Suprapubic skin (tissue), 4 donors: Measurements from ENCODE around the gene PIGV. TPM values are rescaled to one million over a fixed set of nuclear protein-coding genes. Genes with fewer than 3 reads are reported as not detected.
"Not testable (repeated sequence)": the region's sequence is repeated elsewhere in the genome, so short reads cannot be mapped to it uniquely, and the experiment has no call there.

Experiments
- DNase-seq, 2 donors: peaks; one replicate each; pipeline ENCODE4 v3.0.0-alpha.2; 2019; ENCODE audit warnings: low spot score in 2 of 2
- H3K27ac ChIP-seq: fragments of 200-600 bp; sonication (generic); one replicate; pipeline ENCODE4 v1.5.1; 2019
- H3K27me3 ChIP-seq: fragments of 200-600 bp; sonication (generic); one replicate; pipeline ENCODE4 v1.5.1; 2019
- H3K36me3 ChIP-seq: fragments of 200-600 bp; sonication (generic); one replicate; pipeline ENCODE4 v1.5.1; 2019
- H3K4me1 ChIP-seq: fragments of 200-600 bp; sonication (generic); one replicate; pipeline ENCODE4 v1.5.1; 2019
- H3K4me3 ChIP-seq: fragments of 200-600 bp; sonication (generic); one replicate; pipeline ENCODE4 v1.5.1; 2019; ENCODE audit warnings: mild to moderate bottlenecking
- H3K9me3 ChIP-seq: fragments of 200-600 bp; sonication (generic); one replicate; pipeline ENCODE4 v1.5.1; 2019
- EP300 ChIP-seq: sonication (generic); formaldehyde crosslinking; IDR thresholded peaks from one replicate; pipeline ENCODE4 v1.6.1; 2017; ENCODE audit warnings: antibody characterized with exemption
- POLR2A ChIP-seq, 2 donors: fragments of 450-650 bp; IDR thresholded peaks; one replicate each; pipeline ENCODE4 v1.6.1; 2017; ENCODE audit warnings: antibody characterized with exemption in 2 of 2, mild to moderate bottlenecking in 2 of 2, moderate library complexity in 2 of 2
- POLR2AphosphoS5 ChIP-seq, 3 donors: sonication (generic); formaldehyde crosslinking; IDR thresholded peaks; one replicate each; pipeline ENCODE4 v1.6.1; 2017; ENCODE audit warnings: antibody characterized with exemption in 3 of 3
- WGBS: methylation state at CpG from one replicate; pipeline ENCODE4 v1.1.5; 2018; 5-methylcytosine and 5-hydroxymethylcytosine counted together
- total RNA-seq, 4 donors: library from RNA; depleted of rRNA; stranded (reverse); fragments of >200 nt; gene quantifications; one replicate each; pipeline ENCODE4 v1.1.0, GENCODE V29; 2016
- TF ChIP-seq, protein P1 (sequence below), 2 donors: fragments of 200-600 bp in 1 of 2; fragments of 450-650 bp in 1 of 2; sonication (generic) in 1 of 2; IDR thresholded peaks; one replicate each; pipeline ENCODE4 v1.5.1; 2016 to 2019; ENCODE audit warnings: antibody characterized with exemption in 2 of 2, mild to moderate bottlenecking in 1 of 2, moderate library complexity in 1 of 2

PIGV gene
- total RNA-seq, 4 donors from 2014 or later, result 15.9 to 31.5 (median 25.6) TPM

DNA sequence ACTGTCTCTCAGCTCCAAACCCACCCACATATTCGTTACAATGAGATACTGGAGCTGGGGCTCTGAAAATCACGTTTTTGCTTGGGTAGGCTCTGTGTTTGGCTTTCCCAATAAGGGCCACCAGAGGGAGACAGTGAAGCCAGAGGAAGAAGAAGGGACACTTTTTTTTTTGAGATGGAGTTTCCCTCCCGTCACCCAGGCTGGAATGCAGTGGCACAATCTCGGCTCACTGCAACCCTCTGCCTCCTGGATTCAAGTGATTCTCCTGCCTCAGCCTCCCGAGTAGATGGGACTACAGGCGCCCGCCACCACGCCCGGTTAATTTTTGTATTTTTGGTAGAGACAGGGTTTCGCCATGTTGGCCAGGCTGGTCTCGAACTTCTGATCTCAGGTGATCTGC lies 22.4 kb downstream of the PIGV start:
- H3K27ac ChIP-seq, DNase-seq, H3K9me3 ChIP-seq, H3K4me1 ChIP-seq, H3K4me3 ChIP-seq, H3K36me3 ChIP-seq, H3K27me3 ChIP-seq: not testable (repeated sequence)
- TF ChIP-seq, protein P1, sequence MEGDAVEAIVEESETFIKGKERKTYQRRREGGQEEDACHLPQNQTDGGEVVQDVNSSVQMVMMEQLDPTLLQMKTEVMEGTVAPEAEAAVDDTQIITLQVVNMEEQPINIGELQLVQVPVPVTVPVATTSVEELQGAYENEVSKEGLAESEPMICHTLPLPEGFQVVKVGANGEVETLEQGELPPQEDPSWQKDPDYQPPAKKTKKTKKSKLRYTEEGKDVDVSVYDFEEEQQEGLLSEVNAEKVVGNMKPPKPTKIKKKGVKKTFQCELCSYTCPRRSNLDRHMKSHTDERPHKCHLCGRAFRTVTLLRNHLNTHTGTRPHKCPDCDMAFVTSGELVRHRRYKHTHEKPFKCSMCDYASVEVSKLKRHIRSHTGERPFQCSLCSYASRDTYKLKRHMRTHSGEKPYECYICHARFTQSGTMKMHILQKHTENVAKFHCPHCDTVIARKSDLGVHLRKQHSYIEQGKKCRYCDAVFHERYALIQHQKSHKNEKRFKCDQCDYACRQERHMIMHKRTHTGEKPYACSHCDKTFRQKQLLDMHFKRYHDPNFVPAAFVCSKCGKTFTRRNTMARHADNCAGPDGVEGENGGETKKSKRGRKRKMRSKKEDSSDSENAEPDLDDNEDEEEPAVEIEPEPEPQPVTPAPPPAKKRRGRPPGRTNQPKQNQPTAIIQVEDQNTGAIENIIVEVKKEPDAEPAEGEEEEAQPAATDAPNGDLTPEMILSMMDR (IDR thresholded peaks at IDR 0.05), result peak; percentile 56 to 66
- 54% methylated on average over 11 of the region's 11 CpGs for WGBS

DNA sequence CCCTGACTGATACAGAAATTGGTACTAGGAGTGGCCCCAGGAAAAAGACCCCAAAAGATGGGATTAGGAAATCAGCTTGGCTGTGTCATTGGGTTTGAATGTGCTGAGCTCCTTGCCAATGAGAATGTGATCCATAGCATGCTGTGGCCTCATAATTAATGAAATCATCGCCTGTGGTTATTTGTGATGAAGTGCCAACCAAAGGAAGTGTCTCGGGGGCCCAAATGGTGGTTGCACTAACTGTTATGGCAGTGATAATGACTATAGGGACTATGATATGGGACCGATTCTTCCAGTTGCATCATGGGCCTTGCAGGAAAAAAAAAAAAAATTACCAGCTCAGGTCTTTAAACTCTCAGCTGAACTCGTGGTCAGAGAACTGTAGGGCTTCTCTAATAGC lies 23.3 kb downstream of the PIGV start:
- DNase-seq, result no peak
- H3K36me3 ChIP-seq, result no peaks in the 10 kb centered on the region
- no peak overlapping the region for H3K4me3 ChIP-seq
- no peaks in the 10 kb centered on the region for H3K4me1 ChIP-seq
- H3K9me3 ChIP-seq, result no peaks in the 10 kb centered on the region
- TF ChIP-seq POLR2AphosphoS5 (IDR thresholded peaks at IDR 0.05) (no peak), POLR2A (IDR thresholded peaks at IDR 0.05) (no peak), EP300 (no peak)
- TF ChIP-seq, protein P1 (IDR thresholded peaks at IDR 0.05), result no peak
- no peaks in the 10 kb centered on the region for H3K27me3 ChIP-seq
- 79% methylated on average over 4 of the region's 4 CpGs for WGBS
- no peak overlapping the region for H3K27ac ChIP-seq

DNA sequence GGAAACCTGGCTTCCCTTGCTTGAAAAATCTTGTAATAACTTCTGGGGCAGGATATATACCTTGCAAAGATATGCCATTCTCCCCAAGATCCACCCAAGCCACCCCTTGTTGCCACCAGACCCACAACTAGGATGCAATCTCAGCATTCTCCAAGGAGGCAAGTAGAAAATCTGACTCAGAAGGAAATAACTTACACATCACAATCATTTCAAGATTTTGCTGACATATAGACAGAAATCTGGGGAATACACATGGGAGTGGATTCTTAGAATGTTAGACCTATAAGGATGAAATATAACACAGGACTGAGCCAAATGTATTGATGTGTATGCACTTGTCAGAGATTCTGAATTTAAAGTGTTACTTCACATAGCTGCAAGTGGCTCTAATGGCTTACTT lies 24.0 kb downstream of the PIGV start:
- H3K27ac ChIP-seq, result no peak overlapping the region
- no peak for DNase-seq
- no peaks in the 10 kb centered on the region for H3K27me3 ChIP-seq
- H3K4me1 ChIP-seq, result no peaks in the 10 kb centered on the region
- TF ChIP-seq POLR2A (IDR thresholded peaks at IDR 0.05), result no peak
- no peak for TF ChIP-seq EP300
- TF ChIP-seq, protein P1 (IDR thresholded peaks at IDR 0.05), result no peak
- no peak for TF ChIP-seq POLR2AphosphoS5 (IDR thresholded peaks at IDR 0.05)
- H3K9me3 ChIP-seq, result no peaks in the 10 kb centered on the region
- no peaks in the 10 kb centered on the region for H3K36me3 ChIP-seq
- no peak overlapping the region for H3K4me3 ChIP-seq

DNA sequence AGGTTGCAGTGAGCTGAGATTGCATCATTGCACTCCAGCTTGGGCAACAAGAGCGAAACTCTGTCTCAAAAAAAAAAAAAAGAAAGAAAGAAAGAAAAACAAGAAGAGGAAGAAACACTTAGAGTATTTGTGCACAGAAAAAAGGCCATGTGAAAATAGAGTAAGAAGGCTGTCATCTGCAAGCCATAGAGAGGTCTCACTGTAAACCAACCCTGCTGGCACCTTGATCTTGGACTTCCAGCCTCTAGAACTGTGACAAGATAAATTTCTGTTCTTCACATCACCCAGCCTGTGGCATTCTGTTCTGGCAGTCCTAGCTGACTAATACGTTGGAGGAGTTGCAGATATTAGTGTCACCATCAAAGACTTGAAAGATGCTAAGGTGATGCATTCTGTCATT lies 26.6 kb downstream of the PIGV start:
- no peak for DNase-seq
- no peaks in the 10 kb centered on the region for H3K4me1 ChIP-seq
- TF ChIP-seq POLR2AphosphoS5 (IDR thresholded peaks at IDR 0.05) (no peak), EP300 (no peak), POLR2A (IDR thresholded peaks at IDR 0.05) (no peak)
- TF ChIP-seq, protein P1 (IDR thresholded peaks at IDR 0.05), result no peak
- H3K27me3 ChIP-seq, result no peaks in the 10 kb centered on the region
- WGBS, result 84% methylated on average over 2 of the region's 2 CpGs
- no peak overlapping the region for H3K4me3 ChIP-seq
- H3K36me3 ChIP-seq, result no peaks in the 10 kb centered on the region
- H3K27ac ChIP-seq, result no peak overlapping the region
- H3K9me3 ChIP-seq, result no peaks in the 10 kb centered on the region

DNA sequence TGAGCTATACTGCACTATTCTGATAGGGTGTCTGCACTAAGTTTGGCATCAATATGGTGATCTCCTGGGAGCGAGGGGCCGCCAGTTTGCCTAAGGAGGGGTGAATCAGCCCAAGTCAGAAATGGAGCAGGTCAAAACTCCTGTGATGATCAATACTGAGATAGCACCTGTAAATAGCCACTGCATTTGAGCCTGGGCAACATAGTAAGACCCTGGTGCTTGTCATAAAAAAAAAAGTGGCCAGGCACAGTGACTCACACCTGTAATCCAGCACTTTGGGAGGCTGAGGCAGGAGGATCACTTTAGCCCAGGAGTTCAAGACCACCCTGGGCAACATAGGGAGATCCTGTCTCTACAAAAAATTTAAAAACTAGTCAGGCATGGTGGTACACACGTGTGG lies 27.1 kb downstream of the PIGV start:
- WGBS, result 84% methylated on average over 3 of the region's 3 CpGs
- H3K4me1 ChIP-seq, result no peaks in the 10 kb centered on the region
- H3K9me3 ChIP-seq, result no peaks in the 10 kb centered on the region
- H3K27ac ChIP-seq, result no peak overlapping the region
- TF ChIP-seq EP300, result no peak
- TF ChIP-seq POLR2A (IDR thresholded peaks at IDR 0.05), result no peak
- TF ChIP-seq, protein P1 (IDR thresholded peaks at IDR 0.05), result no peak
- TF ChIP-seq POLR2AphosphoS5 (IDR thresholded peaks at IDR 0.05), result no peak
- DNase-seq, result no peak
- no peaks in the 10 kb centered on the region for H3K27me3 ChIP-seq
- no peaks in the 10 kb centered on the region for H3K36me3 ChIP-seq
- no peak overlapping the region for H3K4me3 ChIP-seq
